IMR-90 (cell line): ENCODE measurements around the gene FAM168A.

Experiments used
- BHLHE40 ChIP-seq: fragments of 150-350 bp; IDR thresholded peaks from 2 replicates; pipeline ENCODE4 v1.6.1; 2016; ENCODE audit warnings: mild to moderate bottlenecking, low read depth, low read length
- CHD1 ChIP-seq: IDR thresholded peaks from 2 replicates; pipeline ENCODE4 v1.6.1; 2012; ENCODE audit warnings: low read depth, low read length, improper control_type of control experiment
- MAFK ChIP-seq: IDR thresholded peaks from 2 replicates; pipeline ENCODE4 v1.6.1; 2012; ENCODE audit warnings: low read depth, low read length, improper control_type of control experiment
- MAZ ChIP-seq: IDR thresholded peaks from 2 replicates; pipeline ENCODE4 v1.6.1; 2012; ENCODE audit warnings: low read depth, mild to moderate bottlenecking, low read length, improper control_type of control experiment, moderate library complexity, borderline replicate concordance
- MXI1 ChIP-seq: IDR thresholded peaks from 2 replicates; pipeline ENCODE4 v1.6.1; 2012; ENCODE audit warnings: low read depth, mild to moderate bottlenecking, low read length, moderate library complexity, borderline replicate concordance
- POLR2A ChIP-seq: IDR thresholded peaks from 2 replicates; pipeline ENCODE4 v1.6.1; 2012; ENCODE audit warnings: mild to moderate bottlenecking, low read depth, low read length
- RAD21 ChIP-seq: IDR thresholded peaks from 2 replicates; pipeline ENCODE4 v1.6.1; 2012; ENCODE audit warnings: low read length, improper control_type of control experiment
- RCOR1 ChIP-seq: IDR thresholded peaks from 2 replicates; pipeline ENCODE4 v1.6.1; 2012; ENCODE audit warnings: mild to moderate bottlenecking, low read length, improper control_type of control experiment; ENCODE audit not compliant: insufficient replicate concordance
- TF ChIP-seq, protein P1 (sequence below): conservative IDR thresholded peaks from 2 replicates; pipeline ENCODE4 v1.5.1; 2012; ENCODE audit warnings: mild to moderate bottlenecking, low read depth, low read length, improper control_type of control experiment
- TF ChIP-seq, protein P2 (sequence below): fragments of 150-350 bp; IDR thresholded peaks from 2 replicates; pipeline ENCODE4 v1.6.1; 2017; ENCODE audit warnings: mild to moderate bottlenecking, antibody characterized with exemption, low read length, low read depth

DNA sequence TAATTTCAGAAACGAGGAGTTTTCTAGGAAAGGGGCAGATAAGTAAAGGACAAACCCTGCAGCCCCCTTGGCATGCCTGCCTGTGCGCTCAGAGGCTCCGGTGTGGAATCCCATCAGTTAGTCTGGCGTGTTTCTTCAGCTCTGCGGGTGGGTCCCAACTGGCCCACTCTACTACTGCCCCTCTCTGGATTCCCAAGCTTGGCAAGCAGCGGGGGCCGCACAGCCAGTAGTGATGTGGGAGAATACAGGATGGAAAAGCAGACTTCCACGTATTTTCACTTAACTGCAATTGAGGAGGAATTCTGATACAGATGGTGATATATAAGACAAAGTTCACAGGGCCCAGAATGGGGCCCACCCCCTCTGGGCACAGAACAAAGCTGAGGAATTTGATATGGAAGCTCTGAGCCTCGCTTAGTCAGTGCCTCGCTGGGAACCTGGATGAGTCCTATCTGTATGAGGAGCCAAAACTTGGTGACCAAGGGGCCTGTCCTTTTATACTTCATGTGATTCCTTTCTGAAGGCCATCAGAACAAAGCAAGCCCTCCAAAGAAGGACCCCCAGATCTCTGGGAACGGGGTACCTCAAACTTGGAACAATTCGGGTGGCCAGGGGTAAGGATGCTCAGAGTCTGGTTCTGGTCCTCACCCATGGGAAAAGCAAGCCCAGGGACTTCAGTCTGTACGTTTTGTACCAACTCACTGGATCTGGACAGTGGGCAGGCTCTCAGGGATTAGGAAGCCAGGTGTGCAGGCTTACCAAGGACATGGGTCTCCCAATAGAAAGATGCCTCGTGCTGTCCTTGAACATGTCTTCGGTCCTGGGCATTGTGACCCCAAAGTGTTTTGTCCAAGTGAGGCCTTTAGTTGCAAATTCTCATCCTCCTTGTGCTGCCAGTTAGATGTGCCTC lies 195.7 kb downstream of the FAM168A start:
- no peak for TF ChIP-seq BHLHE40
- TF ChIP-seq, protein P1, sequence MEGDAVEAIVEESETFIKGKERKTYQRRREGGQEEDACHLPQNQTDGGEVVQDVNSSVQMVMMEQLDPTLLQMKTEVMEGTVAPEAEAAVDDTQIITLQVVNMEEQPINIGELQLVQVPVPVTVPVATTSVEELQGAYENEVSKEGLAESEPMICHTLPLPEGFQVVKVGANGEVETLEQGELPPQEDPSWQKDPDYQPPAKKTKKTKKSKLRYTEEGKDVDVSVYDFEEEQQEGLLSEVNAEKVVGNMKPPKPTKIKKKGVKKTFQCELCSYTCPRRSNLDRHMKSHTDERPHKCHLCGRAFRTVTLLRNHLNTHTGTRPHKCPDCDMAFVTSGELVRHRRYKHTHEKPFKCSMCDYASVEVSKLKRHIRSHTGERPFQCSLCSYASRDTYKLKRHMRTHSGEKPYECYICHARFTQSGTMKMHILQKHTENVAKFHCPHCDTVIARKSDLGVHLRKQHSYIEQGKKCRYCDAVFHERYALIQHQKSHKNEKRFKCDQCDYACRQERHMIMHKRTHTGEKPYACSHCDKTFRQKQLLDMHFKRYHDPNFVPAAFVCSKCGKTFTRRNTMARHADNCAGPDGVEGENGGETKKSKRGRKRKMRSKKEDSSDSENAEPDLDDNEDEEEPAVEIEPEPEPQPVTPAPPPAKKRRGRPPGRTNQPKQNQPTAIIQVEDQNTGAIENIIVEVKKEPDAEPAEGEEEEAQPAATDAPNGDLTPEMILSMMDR: no peak
- TF ChIP-seq MAFK: no peak
- no peak for TF ChIP-seq RCOR1
- TF ChIP-seq RAD21: no peak
- no peak for TF ChIP-seq POLR2A
- TF ChIP-seq MXI1: no peak
- TF ChIP-seq, protein P2, sequence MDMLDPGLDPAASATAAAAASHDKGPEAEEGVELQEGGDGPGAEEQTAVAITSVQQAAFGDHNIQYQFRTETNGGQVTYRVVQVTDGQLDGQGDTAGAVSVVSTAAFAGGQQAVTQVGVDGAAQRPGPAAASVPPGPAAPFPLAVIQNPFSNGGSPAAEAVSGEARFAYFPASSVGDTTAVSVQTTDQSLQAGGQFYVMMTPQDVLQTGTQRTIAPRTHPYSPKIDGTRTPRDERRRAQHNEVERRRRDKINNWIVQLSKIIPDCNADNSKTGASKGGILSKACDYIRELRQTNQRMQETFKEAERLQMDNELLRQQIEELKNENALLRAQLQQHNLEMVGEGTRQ: no peak
- no peak for TF ChIP-seq MAZ
- no peak for TF ChIP-seq CHD1
